Bronchial epithelial cell (primary cell): ENCODE results near the gene OR2T11. TPM values are rescaled to one million over a fixed set of nuclear protein-coding genes. Genes with fewer than 3 reads are reported as not detected.
A peak's percentile ranks its signal among the peaks of the same experiment; 100 is the strongest.

Experiments used
- DNase-seq: peaks from one replicate; pipeline ENCODE4 v3.0.0-alpha.2; 2010; ENCODE audit warnings: low read depth
- FAIRE-seq: peaks from 2 replicates; lab custom pipeline; 2011; peaks lifted over from hg19 to GRCh38; lab: Jason Lieb, UNC
- H3K27me3 ChIP-seq: 2 replicates; pipeline ENCODE4 v1.5.1; 2011; ENCODE audit warnings: low read length; ENCODE audit not compliant: control insufficient read depth, insufficient read depth
- H3K36me3 ChIP-seq: 2 replicates; pipeline ENCODE4 v1.5.1; 2011; ENCODE audit warnings: low read length; ENCODE audit not compliant: control insufficient read depth, insufficient read depth
- H3K4me3 ChIP-seq: 2 replicates; pipeline ENCODE4 v1.5.1; 2011; ENCODE audit warnings: mild to moderate bottlenecking, low read depth, low read length, control low read depth
- total RNA-seq: library from RNA; depleted of rRNA; stranded (reverse); fragments of >200 nt; gene quantifications from 2 replicates; pipeline ENCODE4 v1.2.1, GENCODE V29; 2014
- TF ChIP-seq, protein P1 (sequence below): IDR thresholded peaks from 2 replicates; pipeline ENCODE4 v1.5.1; 2011; ENCODE audit warnings: mild to moderate bottlenecking, moderate library complexity, low read length, control low read depth, inconsistent platforms; ENCODE audit not compliant: insufficient read depth, severe bottlenecking

OR2T11 gene
- total RNA-seq, 1 donor from 2014 or later, result not detected

GRCh38 chr1:248611883-248612414, 22.9 kb downstream of the OR2T11 start:
- FAIRE-seq (peak; percentile 7), DNase-seq (no peak)
- Histone ChIP-seq H3K36me3 (no peaks in the 10 kb centered on the region), H3K27me3 (no peaks in the 10 kb centered on the region), H3K4me3 (no peak overlapping the region)
- TF ChIP-seq, protein P1, sequence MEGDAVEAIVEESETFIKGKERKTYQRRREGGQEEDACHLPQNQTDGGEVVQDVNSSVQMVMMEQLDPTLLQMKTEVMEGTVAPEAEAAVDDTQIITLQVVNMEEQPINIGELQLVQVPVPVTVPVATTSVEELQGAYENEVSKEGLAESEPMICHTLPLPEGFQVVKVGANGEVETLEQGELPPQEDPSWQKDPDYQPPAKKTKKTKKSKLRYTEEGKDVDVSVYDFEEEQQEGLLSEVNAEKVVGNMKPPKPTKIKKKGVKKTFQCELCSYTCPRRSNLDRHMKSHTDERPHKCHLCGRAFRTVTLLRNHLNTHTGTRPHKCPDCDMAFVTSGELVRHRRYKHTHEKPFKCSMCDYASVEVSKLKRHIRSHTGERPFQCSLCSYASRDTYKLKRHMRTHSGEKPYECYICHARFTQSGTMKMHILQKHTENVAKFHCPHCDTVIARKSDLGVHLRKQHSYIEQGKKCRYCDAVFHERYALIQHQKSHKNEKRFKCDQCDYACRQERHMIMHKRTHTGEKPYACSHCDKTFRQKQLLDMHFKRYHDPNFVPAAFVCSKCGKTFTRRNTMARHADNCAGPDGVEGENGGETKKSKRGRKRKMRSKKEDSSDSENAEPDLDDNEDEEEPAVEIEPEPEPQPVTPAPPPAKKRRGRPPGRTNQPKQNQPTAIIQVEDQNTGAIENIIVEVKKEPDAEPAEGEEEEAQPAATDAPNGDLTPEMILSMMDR, result no peak

- TF ChIP-seq, protein P1, result no peak
Observed at GRCh38 chr1:248610301-248610700, 24.6 kb downstream of the OR2T11 start.

GRCh38 chr1:248599396-248599795, 35.5 kb downstream of the OR2T11 start:
- TF ChIP-seq, protein P1, result no peak
- no peaks in the 10 kb centered on the region for H3K36me3 ChIP-seq
- FAIRE-seq (no peak), DNase-seq (no peak)
- no peak overlapping the region for H3K4me3 ChIP-seq
- H3K27me3 ChIP-seq, result no peaks in the 10 kb centered on the region

More at GRCh38 chr1:248610301-248610700, 24.6 kb downstream of the OR2T11 start:
- no peak for DNase-seq
- no peak overlapping the region for H3K4me3 ChIP-seq
- FAIRE-seq, result no peak
- no peaks in the 10 kb centered on the region for H3K36me3 ChIP-seq
- no peaks in the 10 kb centered on the region for H3K27me3 ChIP-seq

- Histone ChIP-seq H3K27me3 (no peaks in the 10 kb centered on the region), H3K4me3 (no peak within 1 kb of the TSS), H3K36me3 (no peaks in the 10 kb centered on the region)
- FAIRE-seq, result no peak
- TF ChIP-seq, protein P1, result no peak
- no peak for DNase-seq
Observed at GRCh38 chr1:248597589-248597988, 37.3 kb downstream of the OR2T11 start, which contains the start of gene OR2T10. OR2T10 (minus strand) TSS chr1:248597700; CDS start chr1:248593768, 3,932 bp downstream.

GRCh38 chr1:248596615-248597014, 38.3 kb downstream of the OR2T11 start:
- H3K36me3 ChIP-seq, result no peaks in the 10 kb centered on the region
- TF ChIP-seq, protein P1, result no peak
- H3K27me3 ChIP-seq, result no peaks in the 10 kb centered on the region
- DNase-seq, result peak; percentile 37
- FAIRE-seq, result no peak
- no peak overlapping the region for H3K4me3 ChIP-seq

DNA sequence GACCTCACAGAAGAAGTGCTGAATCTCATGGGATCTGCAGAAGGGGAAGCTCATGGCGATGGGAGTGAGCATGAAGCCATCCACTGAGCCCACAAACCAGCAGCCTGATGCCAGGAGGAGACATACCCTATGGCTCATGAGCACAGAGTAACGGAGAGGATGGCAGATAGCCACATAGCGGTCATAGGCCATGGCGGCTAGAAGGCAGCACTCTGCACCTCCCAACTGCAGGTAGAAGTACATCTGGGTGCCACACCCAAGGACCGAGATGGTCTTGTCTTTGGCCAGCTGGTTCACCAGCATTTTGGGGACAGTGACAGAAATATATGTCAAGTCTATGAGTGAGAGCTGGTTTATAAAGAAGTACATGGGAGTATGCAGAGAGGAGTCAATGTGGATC, 41.7 kb downstream of the OR2T11 start:
- Histone ChIP-seq H3K27me3 (no peaks in the 10 kb centered on the region), H3K4me3 (no peak overlapping the region), H3K36me3 (no peaks in the 10 kb centered on the region)
- FAIRE-seq (no peak), DNase-seq (no peak)
- TF ChIP-seq, protein P1, result no peak
